Epidermal melanocyte (primary cell): ENCODE results near the gene LRRC2.
"Not testable (repeated sequence)": the region's sequence is repeated elsewhere in the genome, so short reads cannot be mapped to it uniquely, and the experiment has no call there.

ENCODE experiments used
- DNase-seq: peaks from one replicate; pipeline ENCODE4 v3.0.0; 2011; ENCODE audit warnings: low spot score; ENCODE audit not compliant: insufficient read length

Gene LRRC2

GRCh38 chr3:46500656-46501635 lies 65.2 kb downstream of the LRRC2 start:
- DNase-seq: no peak

- no peak for DNase-seq
Measured at GRCh38 chr3:46498916-46499519, 67.1 kb downstream of the LRRC2 start.

- DNase-seq: no peak
Measured at GRCh38 chr3:46497556-46498265, 68.4 kb downstream of the LRRC2 start, which contains the start of gene RTP3. TSS of gene RTP3 (plus strand) at chr3:46497976. CDS start at chr3:46498063, 87 bp downstream.

- no peak for DNase-seq
Measured at GRCh38 chr3:46496746-46497555, 69.2 kb downstream of the LRRC2 start.

- no peak for DNase-seq
Measured at GRCh38 chr3:46495901-46496456, 70.1 kb downstream of the LRRC2 start.

- DNase-seq: not testable (repeated sequence)
Measured at GRCh38 chr3:46494491-46494890, 71.6 kb downstream of the LRRC2 start.

- DNase-seq: no peak
Measured at GRCh38 chr3:46492890-46493547, 73.1 kb downstream of the LRRC2 start.

- DNase-seq: no peak
Measured at GRCh38 chr3:46491089-46492070, 74.7 kb downstream of the LRRC2 start.

GRCh38 chr3:46490338-46491084 lies 75.6 kb downstream of the LRRC2 start:
- DNase-seq: no peak

- DNase-seq: no peak
Measured at GRCh38 chr3:46489875-46490274, 76.2 kb downstream of the LRRC2 start.

- DNase-seq: no peak
Measured at GRCh38 chr3:46489381-46489780, 76.7 kb downstream of the LRRC2 start.

- DNase-seq: peak; percentile 94
Measured at GRCh38 chr3:46488735-46489361, 77.3 kb downstream of the LRRC2 start.

- DNase-seq: no peak
Measured at GRCh38 chr3:46485779-46486175, 80.3 kb downstream of the LRRC2 start.

- no peak for DNase-seq
Measured at GRCh38 chr3:46484911-46485778, 81.0 kb downstream of the LRRC2 start.

- DNase-seq: no peak
Measured at GRCh38 chr3:46484388-46484787, 81.7 kb downstream of the LRRC2 start.

- peak; percentile 2 for DNase-seq
Measured at GRCh38 chr3:46483825-46484224, 82.3 kb downstream of the LRRC2 start.
